SK-N-SH (cell line): Measurements from ENCODE around the gene ZNF407.

Experiments used
- CTCF ChIP-seq: fragments of 200-600 bp; sonication (generic); IDR thresholded peaks from 2 replicates; pipeline ENCODE4 v1.6.1; 2017; ENCODE audit warnings: antibody characterized with exemption, mild to moderate bottlenecking, moderate library complexity
- EP300 ChIP-seq, 2 experiments: IDR thresholded peaks; 2 replicates each; pipeline versions ENCODE4 v1.4.0 to v1.6.1; 2012; ENCODE audit warnings: borderline replicate concordance in 1 of 2, low read depth in 1 of 2, low read length in 1 of 2
- EZH2phosphoT487 ChIP-seq: fragments of 200-600 bp; sonication (generic); IDR thresholded peaks from 2 replicates; pipeline ENCODE4 v1.6.1; 2017; ENCODE audit warnings: low read depth, mixed run types, mild to moderate bottlenecking, antibody characterized with exemption, moderate library complexity, borderline replicate concordance
- FOXJ3 ChIP-seq: sonication (generic); formaldehyde crosslinking; IDR thresholded peaks from 2 replicates; pipeline ENCODE4 v1.5.1; 2020; ENCODE audit warnings: mild to moderate bottlenecking, missing genetic modification reagents
- GABPA ChIP-seq: IDR thresholded peaks from 2 replicates; pipeline ENCODE4 v1.4.0; 2012; ENCODE audit warnings: low read depth, mild to moderate bottlenecking
- NRF1 ChIP-seq: IDR thresholded peaks from 2 replicates; pipeline ENCODE4 v1.6.1; 2012; ENCODE audit warnings: low read depth, mild to moderate bottlenecking, low read length
- PBX3 ChIP-seq: IDR thresholded peaks from 2 replicates; pipeline ENCODE4; 2012
- RAD21 ChIP-seq: IDR thresholded peaks from 2 replicates; pipeline ENCODE4 v1.6.1; 2012; ENCODE audit warnings: mild to moderate bottlenecking, low read length
- REST ChIP-seq: IDR thresholded peaks from 2 replicates; pipeline ENCODE4 v1.6.1; 2012; ENCODE audit warnings: mild to moderate bottlenecking, low read depth, low read length, moderate library complexity
- TAF1 ChIP-seq: IDR thresholded peaks from 2 replicates; pipeline ENCODE4 v1.6.1; 2012; ENCODE audit warnings: low read depth, mild to moderate bottlenecking, low read length, moderate library complexity, borderline replicate concordance
- YY1 ChIP-seq: IDR thresholded peaks from 2 replicates; pipeline ENCODE4 v1.4.0; 2012; ENCODE audit warnings: low read depth, mild to moderate bottlenecking
- TF ChIP-seq, protein P1 (sequence below): IDR thresholded peaks from 2 replicates; pipeline ENCODE4 v1.4.0; 2012; ENCODE audit warnings: low read depth

DNA sequence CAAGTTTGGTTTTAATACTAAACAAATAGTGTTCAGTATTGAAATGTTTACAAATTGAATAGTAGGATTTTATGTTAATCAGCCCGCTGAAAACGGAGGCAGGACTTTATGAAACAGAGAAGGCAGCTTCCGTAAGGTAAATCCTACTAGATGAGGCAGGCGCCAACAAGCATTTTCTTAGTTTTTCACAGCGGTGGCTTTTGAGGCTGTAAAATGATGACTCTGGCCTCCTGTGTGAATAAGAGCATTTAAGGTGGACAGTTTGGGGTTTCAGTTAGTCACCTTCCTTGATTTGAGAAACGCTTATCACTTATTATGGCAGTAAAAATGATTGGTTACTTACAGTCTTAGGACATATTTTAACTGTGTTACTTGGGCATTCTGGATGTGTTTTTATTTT lies 398.4 kb downstream of the ZNF407 start:
- TF ChIP-seq PBX3 (no peak), RAD21 (no peak), GABPA (no peak), CTCF (no peak), EZH2phosphoT487 (no peak), NRF1 (no peak), TAF1 (no peak), YY1 (no peak), REST (no peak), EP300 (IDR thresholded peaks at IDR 0.05; ENCODE audit: borderline replicate concordance in 1 of 2, low read depth in 1 of 2, low read length in 1 of 2) (no peak), FOXJ3 (CRISPR knock-in tag) (no peak)
- TF ChIP-seq, protein P1, sequence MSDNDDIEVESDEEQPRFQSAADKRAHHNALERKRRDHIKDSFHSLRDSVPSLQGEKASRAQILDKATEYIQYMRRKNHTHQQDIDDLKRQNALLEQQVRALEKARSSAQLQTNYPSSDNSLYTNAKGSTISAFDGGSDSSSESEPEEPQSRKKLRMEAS, result no peak
